Body of pancreas (tissue), 4 donors: ENCODE measurements around the gene KIAA1210. TPM values are rescaled to one million over a fixed set of nuclear protein-coding genes. Genes with fewer than 3 reads are reported as not detected.

Experiments used
- ATAC-seq: fragments of 150-250 bp; one replicate; pipeline ENCODE4 v1.9.1; 2016
- DNase-seq, 4 donors: peaks; one replicate each; pipeline ENCODE4 v3.0.0-alpha.2; 2019
- H3K27ac ChIP-seq, 4 donors: fragments of 200-600 bp; sonication (generic); 1 replicate in 3 of 4; 2 replicates in 1 of 4; pipeline versions ENCODE4 v1.5.1 to v1.6.1; 2016 to 2019; ENCODE audit warnings: mild to moderate bottlenecking in 1 of 4, mixed read lengths in 1 of 4, moderate library complexity in 1 of 4
- H3K27me3 ChIP-seq, 2 donors: fragments of 200-600 bp; sonication (generic); one replicate each; pipeline ENCODE4 v1.6.0; 2016; ENCODE audit warnings: mild to moderate bottlenecking in 1 of 2
- H3K36me3 ChIP-seq, 2 donors: fragments of 200-600 bp; sonication (generic); replicated peaks in 1 of 2; 2 replicates each; pipeline ENCODE4 v1.5.1; 2016; ENCODE audit warnings: low read depth in 2 of 2; ENCODE audit not compliant: insufficient read depth in 1 of 2
- H3K4me1 ChIP-seq: fragments of 200-600 bp; sonication (generic); one replicate; pipeline ENCODE4 v1.6.0; 2016
- H3K4me3 ChIP-seq, 2 donors: fragments of 200-600 bp; sonication (generic); 1 replicate in 1 of 2; 2 replicates in 1 of 2; pipeline ENCODE4 v1.5.1; 2016 to 2019
- H3K9me3 ChIP-seq, 3 donors: fragments of 200-600 bp; sonication (generic); 1 replicate in 2 of 3; 2 replicates in 1 of 3; pipeline ENCODE4 v1.5.1; 2016
- CTCF ChIP-seq, 7 experiments: fragments of 450-650 bp in 4 of 7; fragments of 200-600 bp in 3 of 7; sonication (generic) in 3 of 7; IDR thresholded peaks; one replicate each; pipeline ENCODE4 v1.5.1; 2016 to 2019; ENCODE audit warnings: antibody characterized with exemption in 7 of 7
- POLR2A ChIP-seq, 3 donors: fragments of 450-650 bp; IDR thresholded peaks; one replicate each; pipeline ENCODE4 v1.6.1; 2016; ENCODE audit warnings: antibody characterized with exemption in 3 of 3, mild to moderate bottlenecking in 2 of 3
- WGBS, 2 donors: methylation state at CpG; one replicate each; pipeline ENCODE4 v1.1.5; 2017; 5-methylcytosine and 5-hydroxymethylcytosine counted together
- intact Hi-C: fragments of 100-400 bp; cut with DNase I; formaldehyde crosslinking; loops from one replicate; pipeline ENCODE4 v1.15.1; 2023
- total RNA-seq, 2 donors: library from RNA; depleted of rRNA; stranded (reverse); fragments of >200 nt; gene quantifications; one replicate each; pipeline ENCODE4 v1.1.0, GENCODE V29; 2016

KIAA1210 gene
- total RNA-seq, 2 donors from 2014 or later, result not detected

DNA sequence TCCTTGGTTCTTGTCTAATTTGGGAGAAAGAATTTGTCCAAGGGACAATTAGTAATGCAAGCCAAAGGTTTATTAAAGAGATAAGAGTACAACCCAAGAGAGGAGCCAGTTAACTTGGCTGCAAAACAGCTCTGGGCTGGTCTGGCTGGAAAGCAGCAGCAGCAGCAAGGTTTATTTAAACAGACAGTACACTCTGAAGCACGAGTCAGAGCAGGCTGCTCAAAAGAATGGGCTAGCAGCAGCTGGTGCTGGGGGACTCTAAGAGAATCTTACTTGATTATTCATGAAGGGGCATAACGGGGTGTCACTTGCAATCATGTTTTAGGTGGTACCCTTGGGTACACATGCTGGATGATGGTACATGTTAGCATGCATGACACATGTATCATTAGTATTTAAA, 71.9 kb downstream of the KIAA1210 start:
- Histone ChIP-seq H3K27me3 (no peaks in the 10 kb centered on the region), H3K27ac (no peak overlapping the region), H3K4me3 (no peak overlapping the region), H3K4me1 (no peaks in the 10 kb centered on the region), H3K9me3 (no peaks in the 10 kb centered on the region), H3K36me3 (no peaks in the 10 kb centered on the region)
- no peak for DNase-seq
- TF ChIP-seq POLR2A (IDR thresholded peaks at IDR 0.05), result no peak
- TF ChIP-seq CTCF (IDR thresholded peaks at IDR 0.05), result no peak
- intact Hi-C loops, result no loop called here
- 48 to 56% methylated on average over 2 of the region's 2 CpGs for WGBS, 2 donors
- no peak for ATAC-seq

DNA sequence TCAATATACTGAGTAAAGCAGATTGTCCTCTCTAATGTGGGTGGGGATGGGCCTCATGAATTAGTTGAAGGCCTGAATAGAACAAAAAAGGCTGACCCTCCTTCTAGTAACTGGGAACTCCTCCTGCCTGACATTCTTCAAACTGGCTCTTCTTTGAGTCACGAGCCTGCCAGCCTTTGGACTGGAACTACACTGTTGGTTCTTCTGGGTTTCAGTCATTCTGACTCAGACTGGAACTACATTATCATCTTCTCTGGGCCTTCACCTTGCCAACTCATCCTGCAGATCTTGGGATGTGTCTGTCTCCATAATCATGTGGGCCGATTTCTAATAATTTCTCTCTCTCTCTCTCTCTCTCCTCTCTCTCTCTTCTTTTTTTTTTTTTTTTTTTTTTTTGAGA, 81.7 kb downstream of the KIAA1210 start:
- no peak overlapping the region for H3K27ac ChIP-seq
- no peaks in the 10 kb centered on the region for H3K27me3 ChIP-seq
- no peak overlapping the region for H3K4me3 ChIP-seq
- 92 to 100% methylated on average over 2 of the region's 2 CpGs for WGBS, 2 donors
- no peaks in the 10 kb centered on the region for H3K4me1 ChIP-seq
- TF ChIP-seq POLR2A (IDR thresholded peaks at IDR 0.05) (no peak), CTCF (IDR thresholded peaks at IDR 0.05) (no peak)
- intact Hi-C loops, result no loop called here
- H3K9me3 ChIP-seq, result no peaks in the 10 kb centered on the region
- DNase-seq, result no peak
- no peaks in the 10 kb centered on the region for H3K36me3 ChIP-seq
- no peak for ATAC-seq

GRCh38 chrX:119042996-119043395, 84.6 kb downstream of the KIAA1210 start:
- Histone ChIP-seq H3K4me1 (no peaks in the 10 kb centered on the region), H3K9me3 (no peaks in the 10 kb centered on the region), H3K4me3 (no peak overlapping the region), H3K27me3 (no peaks in the 10 kb centered on the region), H3K27ac (no peak overlapping the region), H3K36me3 (no peaks in the 10 kb centered on the region)
- intact Hi-C loops, result no loop called here
- TF ChIP-seq POLR2A (IDR thresholded peaks at IDR 0.05), result no peak
- no peak for TF ChIP-seq CTCF (IDR thresholded peaks at IDR 0.05)
- 82 to 86% methylated on average over 1 of the region's 1 CpG for WGBS, 2 donors
- no peak for DNase-seq
- ATAC-seq, result no peak

DNA sequence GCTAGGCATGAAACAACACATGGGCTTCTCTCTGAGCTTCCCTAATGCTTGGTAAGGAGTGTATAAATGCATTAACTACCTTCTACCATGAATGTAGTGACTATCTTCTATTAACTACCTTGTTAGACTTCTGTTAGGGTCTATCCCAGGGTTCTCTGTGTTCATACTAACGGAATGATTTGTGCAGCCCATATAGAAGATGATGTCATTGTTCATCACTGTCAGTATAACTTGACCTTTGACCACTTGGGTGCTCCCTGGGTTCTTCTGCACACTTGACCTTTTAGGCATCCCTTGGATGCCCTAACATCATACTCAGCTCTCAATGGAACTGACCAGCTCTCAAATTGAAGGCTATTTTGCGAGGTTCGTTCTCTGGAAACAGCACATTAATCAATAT, 85.6 kb downstream of the KIAA1210 start:
- ATAC-seq, result no peak
- no peaks in the 10 kb centered on the region for H3K4me1 ChIP-seq
- no peak for TF ChIP-seq CTCF (IDR thresholded peaks at IDR 0.05)
- no peak for TF ChIP-seq POLR2A (IDR thresholded peaks at IDR 0.05)
- intact Hi-C loops, result no loop called here
- H3K27me3 ChIP-seq, result no peaks in the 10 kb centered on the region
- no peak overlapping the region for H3K4me3 ChIP-seq
- 63 to 70% methylated on average over 3 of the region's 3 CpGs for WGBS, 2 donors
- no peak for DNase-seq
- no peaks in the 10 kb centered on the region for H3K36me3 ChIP-seq
- no peaks in the 10 kb centered on the region for H3K9me3 ChIP-seq
- no peak overlapping the region for H3K27ac ChIP-seq

DNA sequence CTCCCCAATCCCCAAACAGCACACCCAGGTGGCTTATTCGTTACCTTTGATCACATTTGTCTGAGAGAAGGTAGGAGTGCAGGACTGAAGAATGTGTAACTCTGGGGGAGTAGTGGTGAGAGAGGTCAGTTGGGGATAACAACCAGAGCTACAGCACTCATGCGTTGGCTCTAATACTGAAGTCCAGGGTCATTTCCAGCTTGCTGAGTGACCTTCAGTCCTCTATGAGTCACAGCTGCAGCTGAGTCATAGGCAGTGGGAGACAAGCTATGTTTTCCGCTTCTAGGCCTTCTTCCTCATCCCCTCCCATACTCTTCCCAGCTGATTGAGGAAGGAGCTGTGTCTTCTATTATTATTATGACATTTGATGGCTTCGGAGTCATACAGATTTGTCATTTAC, 86.4 kb downstream of the KIAA1210 start:
- intact Hi-C loops, result no loop called here
- TF ChIP-seq POLR2A (IDR thresholded peaks at IDR 0.05) (no peak), CTCF (IDR thresholded peaks at IDR 0.05) (no peak)
- Histone ChIP-seq H3K27me3 (no peaks in the 10 kb centered on the region), H3K4me1 (no peaks in the 10 kb centered on the region), H3K4me3 (no peak overlapping the region), H3K9me3 (no peaks in the 10 kb centered on the region), H3K27ac (peak overlapping the region in 2 of 4 donors; percentile 29 to 40), H3K36me3 (no peaks in the 10 kb centered on the region)
- ATAC-seq (peak; percentile 88), DNase-seq (peak; percentile 31 to 74 (median 60))
- 32 to 48% methylated on average over 2 to 4 of the region's 4 CpGs for WGBS, 2 donors
